GM18907 (cell line): ENCODE measurements around the gene EML3.
"Not testable (repeated sequence)": the region's sequence is repeated elsewhere in the genome, so short reads cannot be mapped to it uniquely, and the experiment has no call there.

Source experiments
- ATAC-seq: cut with Tn5 transposase; IDR thresholded peaks from one replicate; pipeline ENCODE4 v1.9.1; 2021; ENCODE audit warnings: mild to moderate bottlenecking, moderate library complexity; ENCODE audit not compliant: unreplicated experiment

The EML3 gene, protein sequence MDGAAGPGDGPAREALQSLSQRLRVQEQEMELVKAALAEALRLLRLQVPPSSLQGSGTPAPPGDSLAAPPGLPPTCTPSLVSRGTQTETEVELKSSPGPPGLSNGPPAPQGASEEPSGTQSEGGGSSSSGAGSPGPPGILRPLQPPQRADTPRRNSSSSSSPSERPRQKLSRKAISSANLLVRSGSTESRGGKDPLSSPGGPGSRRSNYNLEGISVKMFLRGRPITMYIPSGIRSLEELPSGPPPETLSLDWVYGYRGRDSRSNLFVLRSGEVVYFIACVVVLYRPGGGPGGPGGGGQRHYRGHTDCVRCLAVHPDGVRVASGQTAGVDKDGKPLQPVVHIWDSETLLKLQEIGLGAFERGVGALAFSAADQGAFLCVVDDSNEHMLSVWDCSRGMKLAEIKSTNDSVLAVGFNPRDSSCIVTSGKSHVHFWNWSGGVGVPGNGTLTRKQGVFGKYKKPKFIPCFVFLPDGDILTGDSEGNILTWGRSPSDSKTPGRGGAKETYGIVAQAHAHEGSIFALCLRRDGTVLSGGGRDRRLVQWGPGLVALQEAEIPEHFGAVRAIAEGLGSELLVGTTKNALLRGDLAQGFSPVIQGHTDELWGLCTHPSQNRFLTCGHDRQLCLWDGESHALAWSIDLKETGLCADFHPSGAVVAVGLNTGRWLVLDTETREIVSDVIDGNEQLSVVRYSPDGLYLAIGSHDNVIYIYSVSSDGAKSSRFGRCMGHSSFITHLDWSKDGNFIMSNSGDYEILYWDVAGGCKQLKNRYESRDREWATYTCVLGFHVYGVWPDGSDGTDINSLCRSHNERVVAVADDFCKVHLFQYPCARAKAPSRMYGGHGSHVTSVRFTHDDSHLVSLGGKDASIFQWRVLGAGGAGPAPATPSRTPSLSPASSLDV

DNA sequence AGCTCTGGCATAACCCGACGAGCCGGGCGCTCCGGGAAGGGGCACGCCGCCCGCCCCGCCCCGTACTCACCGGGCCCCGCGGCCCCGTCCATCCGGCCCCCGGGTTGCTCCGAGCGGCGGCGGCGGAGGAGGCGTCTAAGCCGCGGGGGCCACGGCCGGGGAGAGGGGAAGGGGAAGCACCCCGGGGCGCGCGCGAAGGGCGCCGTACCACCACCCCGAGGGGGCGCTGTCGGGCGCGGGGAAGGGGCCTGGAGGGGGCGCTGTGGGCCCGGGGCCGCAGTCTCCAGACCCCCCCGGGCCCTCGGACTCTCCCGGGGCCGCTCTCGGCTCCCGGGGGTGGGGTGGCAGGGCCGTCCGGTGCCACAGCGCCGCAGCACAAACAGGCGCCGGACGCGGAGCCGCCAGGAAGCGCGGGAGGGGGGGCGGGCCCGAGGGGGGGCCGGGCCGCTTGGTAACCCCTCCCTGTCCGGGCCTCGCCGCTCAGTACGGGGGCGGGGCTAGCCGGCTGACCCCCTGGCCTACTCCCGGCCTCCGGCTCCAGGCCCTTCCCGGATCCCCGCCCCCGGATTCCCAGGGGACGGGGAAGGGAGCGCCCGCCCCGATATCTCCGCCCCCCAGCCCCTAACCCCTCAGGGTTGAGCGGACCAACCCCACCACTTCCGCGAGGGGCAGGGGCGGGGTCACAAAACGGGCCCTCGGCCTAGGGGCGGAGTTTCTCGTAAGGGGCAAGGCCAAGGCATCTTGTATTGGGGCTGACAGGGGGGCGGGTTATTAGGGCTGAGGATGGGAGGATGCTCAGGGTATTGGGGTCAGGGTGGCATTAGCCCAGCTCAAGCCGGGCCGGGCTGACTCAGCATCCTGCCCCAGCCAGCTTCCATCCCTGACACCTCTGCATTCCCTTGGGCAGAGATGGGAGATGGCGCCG is at the start of gene EML3, which contains the start of gene ROM1:
EML3 (minus strand) TSS at position 410 of the 925 bp plus-strand sequence; CDS start at position 92, 318 bp downstream.
ROM1 (plus strand) TSS at position 892 of the 925 bp plus-strand sequence; CDS start at position 917, 25 bp downstream.
- peak; percentile 70 for ATAC-seq

DNA sequence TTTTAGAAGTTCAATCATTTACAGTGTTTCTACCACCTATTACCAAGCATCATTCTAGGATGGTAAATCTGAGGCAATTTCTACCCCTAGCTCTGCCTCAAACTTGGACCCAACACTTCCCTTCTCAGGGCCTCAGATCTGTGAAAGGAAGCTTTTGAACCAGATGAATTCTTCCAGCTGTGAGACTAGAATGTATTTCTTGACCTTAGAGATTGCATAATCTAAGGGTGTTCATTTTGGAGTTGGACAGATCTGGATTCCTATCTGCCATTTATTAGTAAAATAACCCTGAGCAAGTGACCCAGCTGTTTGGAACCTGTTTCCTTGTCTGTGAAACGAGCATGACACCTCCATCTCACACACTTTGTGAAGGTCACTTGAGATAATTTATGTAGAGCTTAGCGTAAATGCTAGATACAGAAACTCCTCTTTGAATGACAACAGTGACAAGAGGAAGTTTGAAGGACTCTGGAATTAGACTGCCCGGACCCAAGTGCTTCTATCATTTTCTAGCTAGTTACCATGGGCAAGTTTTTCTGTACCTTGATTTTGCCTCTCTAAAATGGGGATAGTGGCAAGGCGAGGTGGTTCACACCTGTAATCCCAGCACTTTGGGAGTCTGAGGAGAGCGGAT is 44.3 kb upstream of the EML3 start:
- no peak for ATAC-seq

DNA sequence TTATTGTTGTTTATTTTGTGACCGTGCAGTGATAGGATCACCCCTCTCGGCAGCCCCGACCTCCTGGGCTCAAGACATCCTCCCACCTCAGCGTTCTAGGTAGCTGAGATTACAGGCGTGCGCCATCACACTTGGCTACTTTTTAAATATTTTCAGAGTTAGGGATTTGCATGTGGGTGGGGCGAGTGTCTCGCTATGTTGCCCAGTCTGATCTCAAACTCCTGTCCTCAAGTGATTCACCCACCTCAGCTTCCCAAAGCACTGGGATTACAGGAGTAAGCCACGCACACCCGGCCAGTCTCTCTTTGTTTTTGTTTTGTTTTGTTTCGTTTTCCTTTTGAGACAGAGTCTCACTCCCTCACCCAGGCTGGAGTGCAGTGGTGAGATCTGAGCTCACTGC is 41.7 kb upstream of the EML3 start:
- ATAC-seq, result no peak

DNA sequence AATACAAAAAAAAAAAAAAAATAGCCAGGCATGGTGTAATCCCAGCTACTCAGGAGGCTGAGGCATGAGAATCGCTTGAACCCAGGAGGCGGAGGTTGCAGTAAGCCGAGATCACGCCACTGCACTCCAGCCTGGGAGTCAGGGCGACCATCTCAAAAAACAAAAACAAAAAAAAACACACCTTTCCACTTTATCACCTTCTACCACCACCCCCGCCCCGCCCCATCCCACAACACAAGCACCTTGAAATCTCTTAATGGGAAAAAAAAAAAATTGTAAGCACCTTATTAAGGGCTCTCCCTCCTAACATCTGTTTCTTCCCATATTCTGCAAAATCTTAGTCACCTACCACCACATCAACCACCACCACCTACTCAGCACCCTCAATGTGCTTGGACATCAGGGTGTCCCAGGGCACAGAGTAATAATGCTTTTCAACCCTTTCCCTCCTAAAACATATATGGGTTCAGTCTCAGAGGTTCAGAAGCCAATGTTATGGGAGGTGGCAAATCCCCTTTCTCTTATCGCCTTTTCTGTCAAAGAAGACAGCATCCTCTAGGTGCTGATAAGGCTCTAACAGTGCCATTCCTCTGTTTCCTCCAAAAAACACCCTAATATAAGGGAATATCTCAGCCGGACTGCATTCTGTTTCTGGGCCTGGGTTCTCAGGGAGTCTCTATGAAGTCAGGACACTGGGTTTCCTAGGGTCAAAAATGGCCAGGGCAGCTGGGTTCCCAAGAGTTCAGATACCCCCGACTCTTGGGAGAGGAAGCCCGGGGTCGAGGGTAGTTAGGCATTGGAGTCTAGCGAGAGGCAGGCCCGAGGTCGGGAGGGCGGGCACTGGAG is 39.8 kb upstream of the EML3 start:
- ATAC-seq, result peak; percentile 15

DNA sequence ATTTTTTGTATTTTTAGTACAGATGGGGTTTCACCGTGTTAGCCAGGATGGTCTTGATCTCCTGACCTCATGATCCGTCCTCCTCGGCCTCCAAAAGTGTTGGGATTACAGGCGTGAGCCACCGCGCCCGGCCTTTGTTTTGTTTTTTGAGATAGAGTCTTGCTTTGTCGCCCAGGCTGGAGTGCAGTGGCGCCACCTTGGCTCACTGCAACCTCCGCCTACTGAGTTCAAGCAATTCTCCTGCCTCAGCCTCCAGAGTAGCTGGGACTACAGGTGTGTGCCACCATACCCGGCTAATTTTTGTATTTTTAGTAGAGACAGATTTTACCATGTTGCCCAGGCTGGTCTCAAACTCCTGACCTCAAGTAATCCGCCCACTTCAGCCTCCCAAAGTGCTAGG is 37.7 kb upstream of the EML3 start:
- not testable (repeated sequence) for ATAC-seq

DNA sequence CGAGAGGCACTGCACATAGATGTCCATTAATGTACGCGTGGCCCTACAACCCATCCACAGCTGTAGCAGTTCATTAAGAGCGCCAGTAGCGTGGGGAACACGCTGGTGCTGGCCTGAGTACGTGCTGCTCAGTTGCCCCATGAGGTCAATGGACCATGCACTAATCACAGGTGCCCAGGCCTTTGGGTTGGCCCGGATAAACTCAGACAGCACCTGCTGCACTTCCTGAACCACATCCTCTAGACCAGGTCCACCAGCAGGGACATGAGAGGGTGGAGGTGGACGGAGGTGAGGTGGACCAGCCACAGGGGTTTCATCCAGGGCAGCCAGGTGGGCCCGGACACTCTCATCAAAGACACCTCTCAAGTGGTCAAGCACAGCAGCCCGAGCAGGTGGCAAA is 36.9 kb upstream of the EML3 start:
- ATAC-seq, result no peak

DNA sequence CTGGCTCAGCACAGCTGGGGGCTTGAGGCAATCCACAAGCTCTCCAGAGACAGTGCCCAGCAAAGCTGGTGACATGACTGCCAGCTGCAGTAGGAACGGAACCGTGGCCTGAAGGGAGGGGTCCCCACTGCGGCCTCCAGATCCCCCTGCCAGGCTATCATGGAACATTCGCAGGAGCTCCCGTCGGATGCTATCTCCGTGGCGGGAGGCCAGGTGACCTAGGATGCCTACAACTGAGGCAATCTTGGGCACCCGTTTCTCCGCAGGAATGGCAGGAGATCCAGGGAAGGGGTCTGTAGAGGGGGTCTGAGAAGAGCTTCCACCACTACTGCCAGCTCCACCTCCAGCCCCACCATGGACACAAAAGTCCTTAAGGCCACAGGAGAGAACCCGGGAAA is 36.4 kb upstream of the EML3 start:
- no peak for ATAC-seq

DNA sequence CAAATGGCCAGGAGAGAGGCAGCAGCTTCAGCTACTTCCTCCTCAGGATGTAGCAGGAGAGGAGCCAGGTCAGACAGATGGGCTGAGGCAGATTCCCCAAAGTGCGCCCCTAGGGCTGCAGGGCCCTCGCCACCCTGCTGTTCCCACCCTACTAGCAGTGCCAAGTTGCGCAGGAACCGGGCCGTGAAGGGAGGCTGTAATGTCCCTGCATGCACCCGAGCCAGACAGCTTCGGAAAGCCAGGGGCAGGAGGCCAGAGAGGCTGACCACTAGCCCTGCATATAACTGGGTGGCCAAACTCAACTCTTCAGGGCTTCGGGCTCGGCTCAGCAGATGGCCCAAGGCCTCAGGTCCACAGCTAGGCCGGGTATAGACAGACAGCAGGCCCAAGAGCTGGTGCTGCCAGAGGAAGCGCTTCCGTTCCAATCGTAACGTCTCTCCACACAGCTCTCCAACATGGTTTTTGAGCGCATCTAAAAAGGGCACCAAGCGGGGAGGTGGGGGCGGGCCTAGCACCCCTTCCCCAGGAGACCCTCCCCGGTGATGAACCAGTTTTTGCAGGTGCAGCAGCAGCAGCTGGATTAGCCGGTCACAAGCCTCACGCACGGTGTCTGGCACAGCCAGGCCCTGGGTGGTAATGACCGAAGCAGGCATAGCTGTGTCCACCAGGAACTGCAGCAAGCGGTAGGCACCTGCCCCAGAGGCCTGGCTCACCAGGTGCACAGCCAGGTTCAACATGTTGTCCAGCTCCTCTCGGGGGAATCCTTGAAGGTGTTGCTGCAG is 35.8 kb upstream of the EML3 start:
- no peak for ATAC-seq

DNA sequence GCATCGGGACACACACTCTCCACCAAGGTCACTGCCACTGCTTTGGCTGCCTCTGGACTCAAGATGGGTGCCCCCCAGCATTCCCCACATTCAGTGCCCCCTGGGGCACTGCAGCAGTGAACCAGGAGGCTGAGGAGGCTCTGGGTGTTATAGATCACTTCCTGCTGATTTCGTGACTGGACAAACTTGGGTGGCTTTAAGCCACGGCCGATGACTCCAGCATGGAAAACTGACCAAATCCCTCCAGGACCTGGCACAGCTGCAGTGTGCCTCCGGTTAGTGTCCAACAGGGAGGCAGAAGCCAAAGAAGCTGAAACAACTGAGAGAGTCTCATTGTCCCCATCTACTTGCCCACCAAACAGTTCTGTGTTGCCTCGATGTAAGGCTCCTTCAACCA is 35.0 kb upstream of the EML3 start:
- no peak for ATAC-seq

DNA sequence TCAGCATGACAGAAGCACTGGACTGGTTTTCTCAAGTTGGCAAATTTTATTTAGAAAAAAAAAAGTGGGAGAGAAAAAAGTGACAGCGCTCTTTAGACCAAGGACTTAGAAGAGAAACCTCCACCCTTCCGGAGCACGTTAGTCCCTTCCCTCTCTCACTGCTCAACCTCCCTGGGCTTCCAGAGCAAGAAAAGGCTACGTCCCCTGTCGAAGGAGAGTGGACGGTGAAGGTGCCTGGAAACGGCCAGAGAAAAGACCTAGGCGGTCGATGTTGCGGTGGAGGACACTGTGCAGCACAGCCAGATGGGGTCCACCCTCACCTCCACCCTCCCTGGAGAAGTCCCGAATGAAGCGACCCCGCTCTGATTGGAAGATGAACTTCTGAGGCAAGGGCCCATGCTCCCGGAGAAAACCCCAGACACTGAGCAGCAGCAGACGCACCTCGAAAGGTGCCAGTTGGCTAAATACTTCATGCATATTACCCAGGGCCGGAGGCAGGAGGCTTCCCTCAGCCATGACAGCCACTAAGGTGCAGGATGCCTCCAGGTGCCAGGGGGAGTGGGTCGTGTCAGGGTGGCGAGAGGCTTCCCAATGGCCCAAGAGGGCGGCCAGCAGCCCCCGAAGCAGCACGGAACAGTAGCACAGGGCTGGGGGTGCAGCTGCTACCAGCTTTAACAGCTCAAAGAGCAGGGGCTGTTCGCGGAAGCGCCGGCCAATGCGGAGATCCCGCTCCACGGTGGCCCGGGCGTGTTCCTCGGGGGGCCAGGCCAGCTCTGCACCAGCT is 34.4 kb upstream of the EML3 start:
- ATAC-seq, result peak; percentile 1

DNA sequence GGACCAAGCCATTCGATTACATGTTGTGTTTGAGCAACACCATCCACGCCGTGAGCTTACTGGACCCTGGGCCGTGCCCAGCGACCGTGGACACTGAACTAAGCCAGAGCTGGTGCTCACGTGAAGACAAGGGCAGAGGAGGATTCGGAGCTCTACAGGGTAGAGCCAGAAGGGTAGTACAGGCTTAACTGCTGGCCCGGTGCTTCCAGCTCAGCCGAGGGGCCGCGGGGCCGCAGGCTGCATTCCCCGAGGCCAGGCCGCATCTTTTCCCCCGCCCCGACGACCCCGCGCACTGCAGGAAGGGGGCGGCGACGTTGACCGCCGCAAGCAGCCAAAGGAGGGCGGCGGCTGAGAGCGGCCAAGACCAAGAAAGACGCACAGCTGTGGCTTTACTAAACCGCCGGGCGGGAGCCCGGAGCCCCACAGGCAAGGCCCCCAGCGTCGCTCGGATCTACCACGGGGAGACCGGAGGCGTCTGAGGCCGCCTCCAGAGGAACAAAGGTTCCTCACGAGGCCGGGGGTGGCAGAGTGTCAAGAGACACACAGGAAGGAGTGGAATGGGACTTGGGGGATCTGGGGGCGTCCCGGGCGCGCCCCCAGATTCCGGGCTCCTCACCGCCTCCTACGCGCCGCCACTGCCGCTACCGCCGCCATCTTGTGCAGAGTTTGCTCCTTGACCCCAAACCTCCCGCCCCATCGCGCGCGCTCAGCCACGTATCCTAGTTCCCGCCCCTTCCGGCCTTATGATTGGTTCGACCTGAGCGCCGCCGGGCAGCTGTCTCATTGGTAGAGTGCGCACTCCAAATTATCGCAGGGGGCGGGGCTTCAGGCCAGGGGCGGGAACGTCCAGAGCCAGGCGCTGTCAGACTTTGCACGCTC is 33.6 kb upstream of the EML3 start, which contains the start of gene GANAB:
GANAB (minus strand) TSS at position 668 of the 879 bp plus-strand sequence; CDS start at position 654, 14 bp downstream.
- peak; percentile 87 for ATAC-seq

DNA sequence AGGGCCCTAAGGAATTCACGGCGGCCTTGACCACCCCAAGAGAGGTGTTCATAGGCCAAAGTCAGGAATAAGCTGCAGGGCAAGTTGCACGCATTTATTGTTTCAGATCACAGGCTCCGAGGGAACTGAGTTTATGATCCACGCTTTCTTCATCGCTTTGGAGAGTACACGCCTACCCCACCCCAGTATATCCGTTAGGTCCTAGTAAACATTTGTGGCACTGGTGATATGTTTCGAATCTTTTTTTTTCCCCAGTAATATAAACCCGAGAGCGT is 33.0 kb upstream of the EML3 start:
- ATAC-seq, result no peak

DNA sequence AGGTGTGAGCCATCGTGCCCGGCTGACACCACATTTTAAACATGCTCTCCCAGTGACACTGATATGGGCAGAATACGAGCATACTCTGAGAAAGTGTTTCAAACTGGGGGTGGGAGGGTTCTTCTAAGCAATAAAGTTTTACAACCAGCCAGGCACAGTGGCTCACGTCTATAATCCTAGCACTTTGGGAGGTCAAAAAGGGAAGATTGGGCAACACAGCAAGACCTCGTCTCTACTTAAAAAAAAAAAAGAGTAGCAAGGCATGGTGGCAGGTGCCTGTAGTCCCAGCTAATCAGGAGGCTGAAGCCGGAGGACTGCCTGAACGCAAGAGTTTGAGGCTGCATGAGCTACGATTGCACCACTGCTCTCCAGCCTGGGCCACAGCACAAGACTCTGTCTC is 31.6 kb upstream of the EML3 start:
- ATAC-seq, result no peak

DNA sequence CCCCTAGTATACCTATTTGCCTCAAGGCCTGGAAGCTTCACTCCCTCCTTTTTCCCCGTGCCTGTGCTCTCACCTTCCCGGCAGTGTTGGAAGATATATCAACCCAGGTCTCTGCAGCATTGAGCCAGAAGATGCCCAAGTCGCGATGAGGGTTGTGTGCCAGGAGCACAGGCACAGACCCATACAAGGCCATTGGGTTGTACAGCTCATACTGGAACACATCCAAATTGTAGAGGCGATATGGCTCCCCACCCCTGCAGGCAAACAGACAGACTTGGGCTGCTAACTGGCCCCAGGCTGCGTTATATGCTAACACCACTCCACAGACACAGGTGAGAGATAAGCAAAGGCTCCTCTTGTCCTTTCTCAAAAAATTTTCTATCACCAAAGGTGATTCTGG is 19.9 kb upstream of the EML3 start:
- ATAC-seq, result no peak

DNA sequence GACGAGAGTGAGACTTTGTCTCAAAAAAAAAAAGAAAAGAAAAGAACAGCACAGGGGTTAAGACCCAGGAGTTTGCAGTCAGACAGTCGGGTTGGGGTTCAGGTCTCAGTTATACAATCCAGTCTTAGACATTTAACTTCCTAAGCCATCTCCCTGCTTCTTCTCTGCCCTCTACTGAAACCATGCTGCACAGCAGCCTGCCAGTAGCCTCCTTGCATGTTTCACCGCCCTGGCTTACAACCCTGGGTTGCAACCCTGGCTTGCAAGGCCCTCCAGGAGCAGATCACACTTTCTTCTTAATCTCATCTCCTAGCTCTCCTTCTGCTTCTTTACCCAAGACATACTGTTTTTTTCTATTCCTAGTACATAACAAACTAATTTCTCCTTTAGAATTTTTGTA is 15.1 kb upstream of the EML3 start:
- no peak for ATAC-seq

DNA sequence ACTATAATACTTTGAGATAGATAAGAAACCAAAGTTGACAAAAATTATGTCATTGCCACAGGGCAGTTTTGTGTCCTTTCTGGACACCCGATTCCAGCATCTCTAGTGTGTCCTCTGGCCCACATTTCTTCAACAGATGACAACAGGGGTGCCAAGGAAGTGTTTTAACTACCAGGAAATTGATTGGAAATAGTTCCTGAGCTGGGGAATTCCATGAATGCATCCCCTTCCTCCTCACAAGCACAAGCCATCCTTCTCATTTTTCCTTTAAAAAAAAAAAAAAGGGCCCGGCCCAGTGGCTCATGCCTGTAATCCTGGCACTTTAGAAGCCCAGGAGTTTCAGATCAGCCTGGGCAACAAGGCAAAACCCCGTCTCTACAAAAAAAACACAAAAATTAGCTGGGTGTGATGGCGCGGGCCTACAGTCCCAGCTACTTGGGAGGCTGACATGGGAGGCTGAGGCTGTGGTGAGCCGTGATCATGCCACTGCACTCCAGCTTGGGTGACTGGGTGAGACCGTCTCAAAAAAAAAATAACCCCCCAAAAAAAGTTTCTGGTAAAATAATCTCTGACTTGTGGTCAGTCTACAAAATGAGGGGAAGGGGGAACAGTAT is 10.0 kb upstream of the EML3 start:
- no peak for ATAC-seq
